GM23248 (cell line): ENCODE data around the gene DNAAF8. TPM values are rescaled to one million over a fixed set of nuclear protein-coding genes. Genes with fewer than 3 reads are reported as not detected.

ENCODE experiments used
- DNase-seq: peaks from one replicate; pipeline ENCODE4 v3.0.0-alpha.2; 2015
- H2AFZ ChIP-seq: fragments of 200-600 bp; sonication (generic); 2 replicates; pipeline ENCODE4 v1.6.1; 2016; ENCODE audit warnings: antibody characterized with exemption
- H3F3A ChIP-seq: fragments of 200-600 bp; sonication (generic); 2 replicates; pipeline ENCODE4 v1.6.1; 2016; ENCODE audit warnings: mild to moderate bottlenecking, antibody characterized with exemption, mixed run types; ENCODE audit not compliant: insufficient read depth
- H3K27ac ChIP-seq: fragments of 200-600 bp; sonication (generic); 2 replicates; pipeline ENCODE4 v1.5.1; 2016; ENCODE audit warnings: mild to moderate bottlenecking
- H3K27me3 ChIP-seq: fragments of 200-600 bp; sonication (generic); replicated peaks from 2 replicates; pipeline ENCODE4 v1.6.1; 2016; ENCODE audit warnings: mild to moderate bottlenecking; ENCODE audit not compliant: insufficient read depth
- H3K36me3 ChIP-seq: fragments of 200-600 bp; sonication (generic); 2 replicates; pipeline ENCODE4 v1.6.1; 2016; ENCODE audit warnings: low read depth, mild to moderate bottlenecking
- H3K4me1 ChIP-seq: fragments of 200-600 bp; sonication (generic); 2 replicates; pipeline ENCODE4 v1.6.1; 2016; ENCODE audit warnings: mild to moderate bottlenecking; ENCODE audit not compliant: insufficient read depth
- H3K4me2 ChIP-seq: fragments of 200-600 bp; sonication (generic); one replicate; pipeline ENCODE4 v1.6.1; 2016; ENCODE audit warnings: mild to moderate bottlenecking; ENCODE audit not compliant: unreplicated experiment
- H3K4me3 ChIP-seq: fragments of 200-600 bp; sonication (generic); 2 replicates; pipeline ENCODE4 v1.5.1; 2016; ENCODE audit warnings: mild to moderate bottlenecking
- H3K79me2 ChIP-seq: fragments of 200-600 bp; sonication (generic); 2 replicates; pipeline ENCODE4 v1.6.1; 2016; ENCODE audit warnings: mild to moderate bottlenecking; ENCODE audit not compliant: insufficient read depth
- H3K9ac ChIP-seq: fragments of 200-600 bp; sonication (generic); 2 replicates; pipeline ENCODE4 v1.6.1; 2016; ENCODE audit warnings: mild to moderate bottlenecking
- H3K9me2 ChIP-seq: fragments of 200-600 bp; sonication (generic); 2 replicates; pipeline ENCODE4 v1.6.1; 2016; ENCODE audit warnings: mixed run types, mild to moderate bottlenecking, moderate library complexity; ENCODE audit not compliant: insufficient read depth
- H3K9me3 ChIP-seq: fragments of 200-600 bp; sonication (generic); one replicate; pipeline ENCODE4 v1.6.1; 2017; ENCODE audit warnings: low read depth
- H4K20me1 ChIP-seq: fragments of 200-600 bp; sonication (generic); 2 replicates; pipeline ENCODE4 v1.6.0; 2016; ENCODE audit not compliant: insufficient read depth
- EZH2 ChIP-seq: fragments of 200-600 bp; sonication (generic); IDR thresholded peaks from 2 replicates; pipeline ENCODE4 v1.6.1; 2018; ENCODE audit warnings: antibody characterized with exemption, mild to moderate bottlenecking; ENCODE audit not compliant: insufficient read depth, poor library complexity, severe bottlenecking
- EZH2phosphoT487 ChIP-seq: fragments of 200-600 bp; sonication (generic); IDR thresholded peaks from 2 replicates; pipeline ENCODE4 v1.6.1; 2018; ENCODE audit warnings: antibody characterized with exemption, moderate library complexity, mild to moderate bottlenecking, low read depth; ENCODE audit not compliant: insufficient read depth
- WGBS, 2 experiments: methylation state at CpG; one replicate each; pipeline ENCODE4 v1.1.6; 2015 to 2017; ENCODE audit warnings: low lambda C conversion rate in 2 of 2, low coverage in 1 of 2; ENCODE audit errors: missing lambda C conversion rate in 2 of 2; 5-methylcytosine and 5-hydroxymethylcytosine counted together
- in situ Hi-C: fragments of 300-500 bp; cut with MboI; formaldehyde crosslinking; loops from 2 replicates; pipeline ENCODE4 v1.15.0; 2020
- polyA plus RNA-seq: library from polyadenylated mRNA; unstranded; fragments of >200 nt; fragmentation: Nextera tagmentation; extraction: Ambion mirVana; gene quantifications from 2 replicates; pipeline ENCODE4 v1.2.1, GENCODE V29; 2016
- total RNA-seq: library from RNA; depleted of rRNA; stranded (reverse); fragments of >200 nt; shearing (Covaris generic); gene quantifications from 2 replicates; pipeline ENCODE4 v1.2.3, GENCODE V29; 2014

DNAAF8 gene
- total and polyA plus RNA-seq, 2 experiments from 2014 or later: 0.86 to 1.7 TPM

DNA sequence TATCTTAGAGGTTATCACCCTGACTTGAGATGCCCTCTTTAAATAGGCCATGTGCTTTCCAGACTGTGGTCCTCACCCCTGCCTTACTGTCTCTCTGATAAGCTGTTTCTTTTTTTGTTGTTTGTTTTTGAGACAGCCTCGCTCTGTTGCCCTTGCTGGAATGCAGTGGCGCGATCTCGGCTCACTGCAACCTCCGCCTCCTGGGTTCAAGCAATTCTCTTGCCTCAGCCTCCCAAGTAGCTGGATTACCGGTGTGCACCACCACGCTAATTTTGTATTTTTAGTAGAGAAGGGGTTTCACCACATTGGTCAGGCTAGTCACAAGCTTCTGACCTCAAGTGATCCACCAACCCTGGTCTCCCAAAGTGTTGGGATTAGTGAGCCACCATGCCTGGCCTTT lies 54.6 kb downstream of the DNAAF8 start:
- 93 to 96% methylated on average over 7 of the region's 7 CpGs for WGBS, 2 experiments
- DNase-seq: no peak
- no peaks in the 10 kb centered on the region for H3K9me2 ChIP-seq
- no peak overlapping the region for H3K27ac ChIP-seq
- H3F3A ChIP-seq: no peaks in the 10 kb centered on the region
- H3K4me3 ChIP-seq: no peak overlapping the region
- H3K4me2 ChIP-seq: no peak overlapping the region
- in situ Hi-C loops: no loop called here
- no peaks in the 10 kb centered on the region for H3K36me3 ChIP-seq
- no peaks in the 10 kb centered on the region for H3K9me3 ChIP-seq
- H3K27me3 ChIP-seq: no peaks in the 10 kb centered on the region
- no peaks in the 10 kb centered on the region for H3K79me2 ChIP-seq
- no peak overlapping the region for H3K9ac ChIP-seq
- H4K20me1 ChIP-seq: no peaks in the 10 kb centered on the region
- TF ChIP-seq EZH2 (no peak), EZH2phosphoT487 (no peak)
- H2AFZ ChIP-seq: no peak overlapping the region
- H3K4me1 ChIP-seq: no peaks in the 10 kb centered on the region

DNA sequence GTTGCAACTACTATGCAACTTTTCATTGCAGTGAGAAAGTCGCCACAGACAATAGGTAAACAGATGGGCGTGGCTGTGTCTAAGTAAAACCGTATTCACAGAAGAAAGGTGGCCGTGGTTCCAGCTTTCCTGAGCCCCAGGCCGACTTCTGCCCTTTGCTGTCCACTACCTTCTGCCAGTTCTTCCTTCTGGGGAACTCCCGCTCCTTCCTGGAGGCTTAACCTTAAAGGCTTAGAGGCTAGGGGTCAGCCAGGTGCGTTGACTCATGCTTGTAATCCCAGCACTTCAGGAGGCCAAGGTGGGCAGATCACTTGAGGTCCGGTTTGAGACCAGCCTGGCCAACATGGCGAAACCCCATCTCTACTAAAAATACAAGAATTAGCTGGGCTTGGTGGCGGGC lies 55.9 kb downstream of the DNAAF8 start:
- no peaks in the 10 kb centered on the region for H4K20me1 ChIP-seq
- no peak for TF ChIP-seq EZH2
- TF ChIP-seq EZH2phosphoT487: no peak
- no peaks in the 10 kb centered on the region for H3K9me3 ChIP-seq
- no peaks in the 10 kb centered on the region for H3K9me2 ChIP-seq
- H3F3A ChIP-seq: no peaks in the 10 kb centered on the region
- H3K9ac ChIP-seq: no peak overlapping the region
- H3K4me1 ChIP-seq: no peaks in the 10 kb centered on the region
- H2AFZ ChIP-seq: no peak overlapping the region
- H3K27ac ChIP-seq: no peak overlapping the region
- in situ Hi-C loops: no loop called here
- no peak overlapping the region for H3K4me2 ChIP-seq
- no peaks in the 10 kb centered on the region for H3K79me2 ChIP-seq
- H3K36me3 ChIP-seq: no peaks in the 10 kb centered on the region
- DNase-seq: no peak
- 87 to 88% methylated on average over 10 of the region's 10 CpGs for WGBS, 2 experiments
- no peak overlapping the region for H3K4me3 ChIP-seq
- H3K27me3 ChIP-seq: no peaks in the 10 kb centered on the region

- Histone ChIP-seq H3K27ac (no peak overlapping the region), H3K36me3 (no peaks in the 10 kb centered on the region), H4K20me1 (no peaks in the 10 kb centered on the region), H3F3A (no peaks in the 10 kb centered on the region), H3K9ac (no peak overlapping the region), H3K9me3 (no peaks in the 10 kb centered on the region), H2AFZ (no peak overlapping the region), H3K79me2 (no peaks in the 10 kb centered on the region), H3K4me2 (no peak overlapping the region), H3K4me3 (no peak overlapping the region), H3K27me3 (no peaks in the 10 kb centered on the region), H3K9me2 (no peaks in the 10 kb centered on the region), H3K4me1 (no peaks in the 10 kb centered on the region)
- in situ Hi-C loops: no loop called here
- WGBS, 2 experiments: 62 to 64% methylated on average over 10 of the region's 10 CpGs
- no peak for DNase-seq
- TF ChIP-seq EZH2: no peak
- no peak for TF ChIP-seq EZH2phosphoT487
Observed at GRCh38 chr16:4790871-4791270, 56.5 kb downstream of the DNAAF8 start.

DNA sequence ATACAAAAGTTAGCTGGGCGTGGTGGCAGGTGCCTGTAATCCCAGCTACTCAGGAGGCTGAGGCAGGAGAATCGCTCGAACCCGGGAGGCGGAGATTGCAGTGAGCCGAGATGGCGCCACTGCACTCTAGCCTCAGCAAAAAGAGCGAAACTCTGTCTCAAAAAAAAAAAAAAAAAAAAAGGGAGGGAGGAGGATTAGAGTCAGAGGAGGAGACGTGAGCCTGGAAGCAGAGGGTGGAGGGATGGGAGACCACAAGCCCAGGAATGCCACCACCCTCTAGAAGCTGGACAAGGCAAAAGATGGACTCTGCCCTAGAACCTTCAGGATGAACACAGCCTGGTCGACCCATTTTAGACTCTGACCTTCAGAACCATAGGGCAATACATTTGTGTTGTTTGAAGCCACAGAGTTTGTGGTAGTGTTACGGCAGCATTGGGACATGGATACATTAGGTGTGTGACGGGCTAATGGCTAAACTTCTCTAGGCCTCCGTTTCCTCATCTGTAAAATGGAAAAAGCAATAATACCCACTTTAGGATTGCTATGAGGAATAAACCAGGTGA lies 58.7 kb downstream of the DNAAF8 start:
- no peak for DNase-seq
- Histone ChIP-seq H3K4me2 (no peak overlapping the region), H3K9me2 (no peaks in the 10 kb centered on the region), H3K27ac (no peak overlapping the region), H3K27me3 (no peaks in the 10 kb centered on the region), H3F3A (no peaks in the 10 kb centered on the region), H4K20me1 (no peaks in the 10 kb centered on the region), H3K4me3 (no peak overlapping the region), H3K9me3 (no peaks in the 10 kb centered on the region), H3K9ac (no peak overlapping the region), H3K4me1 (no peaks in the 10 kb centered on the region), H2AFZ (no peak overlapping the region), H3K36me3 (no peaks in the 10 kb centered on the region), H3K79me2 (no peaks in the 10 kb centered on the region)
- WGBS, 2 experiments: 77 to 79% methylated on average over 12 to 13 of the region's 13 CpGs
- TF ChIP-seq EZH2 (no peak), EZH2phosphoT487 (no peak)
- in situ Hi-C loops: no loop called here
